Measurements from ENCODE around the gene B3GNT2.
"Not testable (repeated sequence)": the region's sequence is repeated elsewhere in the genome, so short reads cannot be mapped to it uniquely, and the experiment has no call there.

B3GNT2 gene

DNA sequence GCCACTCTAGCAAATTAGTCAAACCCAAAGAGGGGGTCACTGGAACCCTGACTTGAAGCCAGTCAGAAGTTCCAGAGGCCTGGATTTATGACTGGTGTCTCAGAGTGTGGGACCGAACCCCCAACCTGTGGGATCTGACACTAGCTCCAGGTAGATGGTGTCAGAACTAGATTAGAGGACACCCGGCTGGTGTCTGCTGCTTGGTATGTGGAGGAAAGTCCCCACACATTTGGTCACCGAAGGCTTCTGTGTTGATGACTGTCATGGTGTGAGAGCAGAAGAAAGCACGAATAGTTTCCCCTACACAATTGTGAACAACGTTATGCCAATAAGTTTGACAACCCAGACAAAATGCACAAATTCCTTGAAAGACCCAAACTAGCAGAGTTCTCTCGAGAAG is 48.1 kb downstream of the B3GNT2 start:
- no peak for DNase-seq

DNA sequence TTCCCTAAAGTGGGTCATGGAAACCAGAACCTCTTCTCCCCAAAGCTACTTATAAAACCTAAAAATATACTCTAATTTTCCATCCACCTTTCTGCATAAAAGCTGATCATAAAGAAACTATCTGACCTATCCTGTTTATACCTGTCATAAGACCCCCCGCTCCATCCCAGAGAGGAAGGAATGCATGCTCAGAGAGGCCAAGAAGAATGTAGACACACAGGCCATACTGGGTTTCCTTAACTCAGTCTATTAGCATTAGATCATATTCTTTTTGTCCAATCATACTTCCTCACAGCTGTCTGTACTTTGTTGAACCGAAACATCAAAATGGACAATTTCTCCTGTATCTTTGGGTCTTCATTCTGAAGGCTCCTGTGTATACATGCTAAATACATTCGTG is 52.3 kb downstream of the B3GNT2 start:
- DNase-seq, result no peak

DNA sequence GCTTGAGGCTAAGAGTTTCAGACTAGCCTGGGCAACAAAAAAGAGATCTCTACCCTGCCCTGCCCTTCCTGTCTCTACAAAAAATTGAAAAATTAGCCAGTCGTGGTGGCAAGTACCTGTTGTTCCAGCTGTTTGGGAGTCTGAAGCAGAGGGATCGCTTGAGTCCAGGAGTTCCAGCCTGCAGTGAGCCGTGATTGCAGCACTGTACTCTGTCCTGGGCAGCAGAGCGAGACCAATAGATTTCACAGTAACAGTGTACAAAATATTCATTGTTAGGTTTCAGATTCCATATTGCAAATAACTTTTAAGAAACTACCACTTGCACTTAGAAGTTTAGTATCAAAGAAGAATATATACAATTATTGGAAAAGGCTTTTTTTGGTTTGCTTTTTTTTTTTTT is 54.3 kb downstream of the B3GNT2 start:
- DNase-seq, result no peak

DNA sequence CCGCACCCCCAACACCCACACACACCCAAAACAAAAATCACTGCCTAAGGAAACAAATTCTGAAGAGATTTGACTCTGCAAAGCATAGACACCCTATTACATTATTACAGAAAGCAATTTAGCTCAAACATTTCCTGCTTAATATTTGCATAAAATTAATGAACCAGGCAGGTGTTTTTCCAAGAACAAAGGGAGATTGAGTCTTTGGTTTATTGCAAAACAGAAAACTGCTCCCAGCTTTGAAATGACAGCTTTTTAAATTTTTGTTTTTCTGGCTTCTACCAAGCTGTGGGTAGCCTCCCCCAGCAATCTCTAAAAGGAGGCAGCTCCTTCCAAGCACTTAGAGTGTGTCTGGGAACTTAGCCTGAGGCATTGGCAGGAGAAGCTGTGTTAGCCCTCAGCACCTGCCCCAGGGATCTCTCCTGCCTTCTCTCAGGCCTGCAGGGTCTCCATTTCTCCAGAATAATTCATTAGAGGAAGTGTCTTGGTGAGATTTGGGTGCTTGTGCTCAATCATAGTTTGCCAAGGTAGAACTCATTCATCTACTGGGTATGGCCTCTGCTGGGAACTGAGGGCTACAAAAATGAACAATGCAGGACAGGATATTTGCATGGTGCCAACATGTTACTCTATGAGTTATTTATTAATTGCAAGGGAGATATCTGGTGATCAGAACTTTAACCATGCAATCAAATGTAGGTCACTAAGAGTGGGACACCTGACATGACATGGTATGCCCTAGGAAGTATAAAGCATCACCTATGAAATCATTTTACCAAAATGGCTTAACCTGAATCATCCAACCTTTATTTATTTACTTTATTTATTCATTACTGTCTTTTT is 58.7 kb downstream of the B3GNT2 start:
- DNase-seq, result no peak

DNA sequence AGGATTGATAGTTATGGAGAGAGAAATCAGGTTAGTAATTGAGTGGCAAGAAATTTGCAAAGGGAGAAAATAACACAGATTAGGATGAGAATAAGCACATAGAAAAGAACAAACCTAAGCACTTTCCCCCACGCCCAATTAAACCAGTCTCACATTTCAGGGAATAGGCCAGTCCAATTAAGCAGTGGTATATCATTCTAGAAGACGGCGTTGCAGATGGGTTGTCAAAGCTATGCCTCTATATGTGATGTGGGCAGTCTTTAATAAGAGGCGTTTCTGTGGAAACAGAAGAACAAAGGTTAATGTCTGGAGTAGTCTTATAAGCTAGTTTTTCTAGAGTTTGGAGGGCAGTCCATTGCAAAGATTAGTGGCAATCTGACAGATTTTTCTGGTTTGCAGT is 61.6 kb downstream of the B3GNT2 start:
- DNase-seq, result no peak

DNA sequence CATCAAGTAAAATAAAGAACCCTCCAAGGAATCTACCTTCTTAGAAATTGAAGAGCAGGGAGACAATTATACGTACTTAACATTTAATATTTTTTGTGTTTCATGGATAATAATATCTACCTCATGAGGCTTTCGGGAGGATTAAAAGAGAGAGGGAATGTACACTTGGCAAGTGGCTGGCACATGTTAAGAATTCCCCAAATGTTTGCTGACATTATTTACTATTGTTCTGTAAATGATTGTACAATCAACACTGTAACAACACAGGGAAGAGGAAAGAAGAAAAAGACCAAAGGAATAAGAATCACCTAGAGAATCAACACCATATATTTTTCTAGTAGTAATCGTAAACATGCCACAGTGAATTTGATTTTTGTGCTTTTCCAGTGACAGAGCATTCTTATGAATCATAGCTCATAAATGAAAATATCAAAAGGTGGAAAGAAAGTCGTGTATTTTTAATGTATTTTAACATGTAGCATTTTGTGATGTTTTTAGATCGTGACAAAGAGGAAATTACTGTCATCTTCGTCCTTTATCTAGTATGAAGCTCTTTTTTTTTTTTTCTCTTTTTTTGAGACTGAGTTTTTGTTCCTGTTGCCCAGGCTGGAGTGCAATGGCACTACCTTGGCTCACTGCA is 67.3 kb downstream of the B3GNT2 start:
- no peak for DNase-seq

DNA sequence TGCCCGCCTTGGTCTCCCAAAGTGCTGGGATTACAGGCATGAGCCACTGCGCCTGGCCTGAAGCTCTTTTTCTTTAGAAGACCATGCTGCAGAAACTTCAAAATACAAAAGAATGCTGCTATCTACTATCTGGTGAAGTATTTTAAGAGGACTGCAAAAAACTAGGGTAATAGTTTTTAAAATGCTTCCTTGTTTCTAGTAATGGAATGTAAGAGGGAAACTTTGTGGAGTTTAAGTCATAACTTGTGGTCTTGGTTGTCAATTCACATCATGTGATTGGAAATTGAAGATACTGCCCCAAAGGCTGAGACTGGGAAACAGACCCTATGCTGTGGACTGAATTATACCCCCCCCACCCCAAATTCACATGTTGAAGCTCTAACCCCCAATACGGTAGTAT is 68.3 kb downstream of the B3GNT2 start:
- DNase-seq, result no peak

DNA sequence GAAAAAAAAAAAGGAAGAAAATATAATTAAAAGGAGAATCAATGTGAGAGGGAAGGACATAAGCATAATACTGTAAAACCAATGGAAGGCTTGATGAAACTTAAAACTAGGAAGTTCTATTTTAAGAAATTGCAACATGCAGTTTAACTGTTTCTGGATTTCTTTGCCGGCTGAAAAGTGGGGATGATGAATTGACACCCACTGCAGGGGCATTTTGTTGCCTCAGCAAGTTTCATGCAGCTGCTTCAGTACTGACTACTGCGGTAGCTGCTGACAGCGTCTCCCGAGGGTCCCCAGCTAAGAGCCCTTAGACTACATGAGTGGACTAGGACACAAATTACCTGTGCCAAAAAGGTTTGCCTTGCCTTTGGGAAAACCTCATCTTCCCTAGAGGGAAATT is 69.2 kb downstream of the B3GNT2 start:
- no peak for DNase-seq

DNA sequence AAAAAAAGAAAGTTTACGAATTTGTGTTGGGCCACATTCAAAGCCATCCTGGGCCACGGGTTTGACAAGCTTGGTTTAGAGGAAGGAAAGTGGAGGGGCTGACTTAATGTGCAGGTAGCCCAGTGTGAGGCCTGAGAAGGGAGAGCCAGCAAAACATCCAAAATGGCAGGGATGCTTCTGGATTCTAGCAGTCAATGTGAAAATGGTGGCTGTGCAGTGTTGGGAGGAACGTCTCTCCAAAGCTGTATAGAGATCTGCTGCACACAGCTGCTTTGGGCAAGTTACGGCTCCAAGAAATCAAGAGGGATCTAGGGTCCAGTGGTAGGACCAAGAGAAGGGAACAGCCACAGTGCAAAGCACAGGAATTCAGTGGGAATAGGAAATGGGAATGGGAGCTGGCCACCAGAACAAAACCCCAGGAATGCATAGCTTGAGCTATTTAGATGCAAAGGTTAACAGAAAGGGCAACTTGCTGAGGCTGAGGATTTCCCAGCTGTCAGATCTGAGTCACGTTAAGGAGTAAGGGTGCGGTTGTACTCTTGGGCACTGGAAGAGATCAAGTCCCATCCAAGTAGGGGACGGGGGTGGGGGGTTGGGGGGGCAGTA is 70.6 kb downstream of the B3GNT2 start:
- DNase-seq, result no peak

DNA sequence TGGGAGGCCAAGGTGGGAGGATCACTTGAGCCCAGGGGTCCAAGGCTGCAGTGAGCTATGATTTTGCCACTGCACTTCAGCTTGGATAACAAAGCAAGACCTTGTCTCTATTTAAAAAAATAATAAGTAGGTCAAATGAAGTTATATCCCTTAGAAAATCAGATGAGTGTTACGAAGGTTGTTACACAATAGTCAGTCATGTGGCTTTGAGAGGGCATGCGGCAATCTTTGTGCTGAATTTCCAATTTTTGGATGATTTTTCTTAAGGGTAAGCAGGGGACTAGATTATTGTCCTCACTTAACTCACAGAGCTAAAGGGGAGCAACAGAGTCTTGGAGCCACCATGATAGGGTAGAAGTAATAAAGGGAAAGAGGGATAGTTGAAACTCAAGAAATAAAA is 71.8 kb downstream of the B3GNT2 start:
- no peak for DNase-seq

DNA sequence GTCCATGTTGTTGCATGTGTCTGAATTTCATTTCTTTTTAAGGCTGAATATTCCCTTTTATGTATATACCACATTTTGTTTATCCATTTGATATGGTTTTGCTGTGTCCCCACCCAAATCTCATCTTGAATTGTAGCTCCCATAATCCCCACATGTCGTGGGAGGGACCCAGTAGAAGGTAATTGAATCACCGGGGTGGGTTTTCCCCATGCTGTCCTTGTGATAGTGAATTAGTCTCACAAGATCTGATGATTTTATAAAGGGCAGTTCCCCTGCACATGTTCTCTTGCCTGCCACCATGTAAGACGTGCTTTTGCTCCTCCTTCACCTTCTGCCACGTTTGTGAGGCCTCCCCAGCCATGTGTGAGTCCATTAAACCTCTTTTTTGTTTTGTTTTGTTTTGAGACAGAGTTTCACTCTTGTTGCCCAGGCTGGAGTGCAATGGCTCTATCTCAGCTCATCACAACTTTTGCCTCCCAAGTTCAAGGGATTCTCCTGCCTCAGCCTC is 72.8 kb downstream of the B3GNT2 start:
- DNase-seq, result not testable (repeated sequence)

DNA sequence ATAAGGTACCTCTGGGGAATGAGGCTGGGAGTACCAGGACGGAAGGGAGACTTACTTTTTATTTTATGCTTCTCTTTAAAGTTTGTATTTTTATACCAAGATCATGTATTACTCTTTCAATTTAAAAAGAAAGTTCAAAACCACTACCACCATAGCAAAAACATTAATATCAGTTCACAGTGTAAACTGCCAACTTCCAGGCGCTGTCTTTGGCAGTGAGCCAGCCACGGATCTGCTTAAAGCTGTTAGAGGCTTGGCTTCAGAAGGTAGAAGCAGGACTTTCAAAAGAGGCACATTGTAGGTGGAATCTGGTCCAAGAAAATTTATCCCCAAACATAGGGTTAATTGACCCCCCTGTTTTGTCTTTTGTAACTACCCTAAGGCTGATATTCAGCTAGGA is 74.8 kb downstream of the B3GNT2 start:
- DNase-seq, result no peak

Measured in NCI-H1417 treated with DMSO at 0.1 percent for 48 hours (cell line).